Stimulated activated CD8-positive, alpha-beta memory T cell treated with anti-CD3 and anti-CD28 coated beads, Interleukin-12 subunit alpha, Interleukin-12 subunit beta, amount 100 ng/mL, for 1 hour (primary cell): Measurements from ENCODE around the gene KDR.

ENCODE experiments used
- DNase-seq: peaks from one replicate; pipeline ENCODE4 v3.0.0-alpha.2; 2020; ENCODE audit warnings: low read depth

KDR gene

DNA sequence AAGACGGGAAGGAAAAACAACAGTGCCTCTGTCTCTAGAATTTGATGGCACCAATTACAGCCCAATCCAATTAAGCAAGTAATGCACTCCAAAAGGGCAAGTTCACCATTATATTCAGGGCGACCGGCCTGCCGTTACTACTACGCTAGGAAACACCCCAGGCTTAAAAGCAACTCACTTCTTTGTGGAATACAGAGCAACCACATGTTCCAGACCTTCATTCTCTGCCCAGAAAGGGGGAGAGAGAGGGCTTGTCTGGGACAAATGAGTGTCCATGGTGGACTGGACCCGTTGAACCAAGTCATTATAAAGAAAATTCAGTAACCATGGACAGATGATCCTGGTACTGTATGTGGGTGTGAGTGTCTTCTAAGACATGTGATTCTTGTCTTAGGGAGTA, 1.6 kb downstream of the KDR start:
- DNase-seq: no peak

DNA sequence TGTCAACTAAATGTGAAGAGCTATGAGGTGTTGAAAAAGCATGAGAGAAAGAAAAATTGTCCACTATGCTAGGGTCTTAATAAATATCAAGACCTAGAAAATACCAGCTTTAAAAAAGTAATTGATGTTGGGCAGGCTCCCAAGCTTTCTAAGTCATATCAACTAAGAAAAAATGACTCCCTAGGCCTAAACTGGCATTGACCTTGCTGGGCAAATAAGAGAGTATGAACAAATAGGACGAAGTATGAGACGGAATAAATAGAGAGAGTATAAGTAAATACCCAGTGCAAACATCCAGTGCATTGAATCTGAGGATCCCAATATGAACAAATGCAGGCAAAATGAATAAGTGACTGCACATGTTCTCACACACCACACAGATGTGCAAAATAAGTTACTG, 3.2 kb downstream of the KDR start:
- no peak for DNase-seq

DNA sequence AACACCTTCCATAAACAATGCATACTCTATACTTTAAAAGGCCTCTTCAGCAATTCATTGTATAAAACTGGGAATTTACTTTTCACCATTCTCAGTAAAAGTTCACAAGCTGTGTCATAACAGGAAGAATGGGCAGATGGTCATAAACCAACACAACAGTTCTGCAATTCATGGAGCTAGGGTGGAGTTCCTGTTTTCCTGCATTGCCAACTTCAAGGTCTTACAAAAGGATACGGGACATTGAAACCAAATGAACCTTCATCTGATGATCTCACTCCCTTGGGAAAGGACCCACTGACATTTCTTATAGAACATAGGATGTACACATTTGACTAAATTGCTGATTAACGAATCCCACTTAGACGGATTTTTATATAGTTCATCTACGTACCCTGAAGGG, 4.1 kb downstream of the KDR start:
- no peak for DNase-seq

DNA sequence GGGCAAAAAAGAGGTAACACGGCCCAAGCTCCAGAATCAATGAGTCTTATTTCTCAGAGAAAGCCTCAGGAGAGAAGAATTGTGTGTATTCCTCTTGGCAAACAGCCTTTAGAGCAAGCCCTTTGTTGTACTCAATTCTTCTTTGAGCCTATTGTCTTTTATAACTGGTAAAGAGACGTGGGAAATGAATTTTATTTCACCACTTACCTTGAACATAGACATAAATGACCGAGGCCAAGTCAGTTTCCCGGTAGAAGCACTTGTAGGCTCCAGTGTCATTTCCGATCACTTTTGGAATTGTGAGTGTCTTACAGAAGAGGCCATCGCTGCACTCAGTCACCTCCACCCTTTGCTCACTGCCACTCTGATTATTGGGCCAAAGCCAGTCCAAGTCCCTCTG, 7.0 kb downstream of the KDR start:
- DNase-seq: no peak

DNA sequence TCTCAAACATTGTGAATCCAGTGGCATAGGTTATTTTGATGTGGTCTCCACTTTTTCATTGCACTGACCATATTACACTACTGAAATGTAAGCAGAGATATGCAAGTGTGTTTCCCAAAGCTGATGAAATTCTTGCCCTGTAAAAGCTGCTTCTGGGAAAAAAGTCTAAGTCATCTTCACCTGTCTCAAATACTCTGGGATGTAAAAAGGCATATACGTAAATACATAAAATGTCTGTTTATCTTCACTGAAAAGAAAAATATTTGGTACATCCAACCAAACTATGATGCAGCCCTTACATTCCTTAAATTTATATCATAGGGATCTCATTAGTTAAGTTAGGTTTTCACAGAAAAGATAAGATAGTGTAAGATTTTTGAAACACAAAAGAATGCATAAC, 7.9 kb downstream of the KDR start:
- DNase-seq: no peak

DNA sequence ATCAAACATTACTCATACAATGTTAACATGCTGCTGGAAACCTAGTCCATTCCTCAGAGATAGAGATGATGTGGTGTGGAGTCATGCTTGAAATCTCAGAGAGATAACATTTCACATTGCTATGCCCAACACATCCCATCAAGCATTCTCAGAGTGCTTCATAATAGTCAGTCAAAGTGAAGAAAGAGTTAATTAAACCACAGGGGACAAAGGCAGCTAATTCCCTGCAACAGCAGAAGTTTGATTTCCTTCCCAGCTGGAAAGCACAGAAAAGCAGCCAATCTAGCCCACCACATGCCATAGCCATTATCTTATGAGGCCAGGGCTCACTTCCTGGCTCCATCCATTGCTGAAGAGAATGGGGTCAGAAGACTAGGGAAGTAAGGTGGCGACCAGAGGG, 8.9 kb downstream of the KDR start:
- no peak for DNase-seq

DNA sequence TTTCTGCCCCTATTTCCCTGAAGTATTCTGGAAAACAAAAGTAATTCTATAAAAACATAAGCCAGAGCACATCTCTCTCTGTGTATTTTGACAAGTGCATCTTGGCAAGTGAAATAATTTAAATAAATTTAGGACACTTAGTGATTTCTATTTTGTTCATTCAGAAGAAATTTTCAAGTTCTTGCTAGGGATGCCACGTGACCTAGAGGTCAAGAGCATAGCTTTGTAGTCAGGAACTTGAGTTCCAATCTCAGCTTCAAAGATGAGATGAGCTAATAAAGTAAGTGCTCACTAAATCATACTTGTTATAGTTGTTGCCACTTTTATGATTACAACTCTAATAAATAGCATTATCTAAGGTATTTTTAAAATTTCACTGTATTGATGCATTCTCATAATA, 13.8 kb downstream of the KDR start:
- DNase-seq: no peak

DNA sequence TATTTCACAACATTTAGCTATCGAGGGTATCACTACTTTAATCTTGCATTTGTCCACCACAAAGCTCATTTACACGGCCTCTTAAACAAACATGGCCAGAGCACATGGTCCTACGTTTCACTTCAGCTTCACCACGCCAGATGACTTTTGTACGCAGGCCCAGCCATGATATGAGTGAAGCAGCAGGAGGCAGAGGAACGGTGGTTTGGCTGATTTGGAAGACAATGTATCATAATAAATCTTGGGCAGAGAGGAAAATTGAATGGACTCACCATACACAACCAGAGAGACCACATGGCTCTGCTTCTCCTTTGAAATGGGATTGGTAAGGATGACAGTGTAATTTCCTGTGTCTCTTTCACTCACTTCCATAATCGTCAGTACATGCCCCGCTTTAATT, 15.3 kb downstream of the KDR start:
- no peak for DNase-seq

DNA sequence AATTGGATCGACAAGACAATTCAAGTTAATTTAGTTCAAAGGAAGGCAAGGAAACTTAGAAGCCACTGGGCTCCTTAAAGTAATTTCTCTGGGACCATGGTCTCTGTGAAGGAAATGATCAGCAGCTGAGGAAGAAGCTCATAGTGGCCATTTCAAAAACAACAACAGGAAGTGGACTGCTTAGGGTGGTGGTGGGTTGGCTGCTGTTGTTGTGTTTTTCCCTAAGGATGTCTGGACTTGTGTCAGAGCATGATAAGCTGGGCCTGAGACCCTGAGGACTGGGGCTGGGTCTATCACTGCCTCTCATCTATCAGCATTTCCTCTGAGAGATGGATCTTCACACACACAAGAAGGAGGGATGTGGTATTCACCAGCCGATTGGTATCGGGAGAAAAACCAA, 18.3 kb downstream of the KDR start:
- no peak for DNase-seq

DNA sequence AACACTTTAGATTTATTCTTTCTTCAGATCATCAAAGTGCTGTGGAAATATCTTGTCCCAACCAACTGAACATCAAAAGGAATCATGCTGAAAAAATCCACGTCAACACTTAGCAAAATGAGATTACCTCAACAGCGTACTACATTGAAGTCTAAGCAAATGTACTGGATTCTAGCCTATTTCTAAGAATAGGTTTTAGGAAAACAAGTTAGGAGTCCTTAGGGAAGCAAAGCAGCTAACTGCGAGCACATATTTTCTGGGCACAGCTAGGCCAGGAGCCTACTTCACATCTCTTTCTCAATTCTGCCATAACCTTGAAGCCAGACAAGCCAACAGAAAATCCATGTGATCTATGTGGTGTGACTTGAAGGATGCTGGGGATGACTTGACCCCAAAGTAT, 22.2 kb downstream of the KDR start:
- DNase-seq: no peak

DNA sequence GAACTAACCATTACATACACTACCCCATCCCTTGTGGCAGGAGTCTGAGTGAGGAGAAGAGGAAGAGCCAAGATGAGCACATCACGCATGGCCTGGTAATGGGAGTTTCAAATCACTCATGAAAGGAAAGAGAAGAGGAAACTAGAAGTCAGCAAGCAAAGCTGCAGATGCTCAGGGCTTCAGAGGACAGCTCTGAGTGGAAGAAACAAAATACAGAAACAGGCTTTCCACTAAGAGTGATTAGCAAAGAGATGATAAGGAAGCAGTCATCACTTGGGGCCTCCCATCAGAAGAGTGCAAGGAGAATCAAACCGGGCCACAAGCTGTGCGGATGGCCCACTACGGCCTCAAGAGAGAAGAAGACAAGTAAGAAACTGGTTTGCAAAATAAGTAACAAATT, 25.6 kb downstream of the KDR start:
- no peak for DNase-seq

DNA sequence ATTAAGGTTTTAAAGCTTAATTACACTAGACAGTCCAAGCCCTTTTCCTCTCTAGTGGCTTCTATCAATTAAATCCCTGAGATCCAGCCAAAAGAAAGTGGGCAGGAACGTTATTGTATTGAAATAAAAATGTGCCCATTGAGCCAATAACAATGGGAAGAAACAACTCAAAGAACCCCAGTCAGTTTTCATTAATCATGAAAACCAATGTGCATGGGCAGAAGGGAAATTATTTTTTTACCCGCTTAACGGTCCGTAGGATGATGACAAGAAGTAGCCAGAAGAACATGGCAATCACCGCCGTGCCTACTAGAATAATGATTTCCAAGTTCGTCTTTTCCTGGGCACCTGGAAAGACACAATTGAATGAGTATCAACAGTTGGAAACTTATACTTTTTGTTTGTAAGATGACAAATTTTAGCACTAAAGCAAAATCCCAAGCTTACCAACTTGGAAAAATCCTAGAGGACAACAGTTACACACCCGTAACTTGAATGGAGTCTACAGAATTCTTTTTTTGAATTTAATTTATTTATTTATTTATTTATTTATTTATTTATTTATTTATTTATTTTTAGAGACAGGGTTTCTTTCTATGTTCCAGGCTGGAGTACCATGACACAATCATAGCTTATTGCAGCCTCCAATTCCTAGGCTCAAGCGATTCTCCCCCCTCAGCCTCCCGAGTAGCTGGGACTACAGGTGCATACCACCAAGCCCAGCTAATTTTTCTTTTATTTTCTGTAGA, 26.8 kb downstream of the KDR start:
- no peak for DNase-seq

DNA sequence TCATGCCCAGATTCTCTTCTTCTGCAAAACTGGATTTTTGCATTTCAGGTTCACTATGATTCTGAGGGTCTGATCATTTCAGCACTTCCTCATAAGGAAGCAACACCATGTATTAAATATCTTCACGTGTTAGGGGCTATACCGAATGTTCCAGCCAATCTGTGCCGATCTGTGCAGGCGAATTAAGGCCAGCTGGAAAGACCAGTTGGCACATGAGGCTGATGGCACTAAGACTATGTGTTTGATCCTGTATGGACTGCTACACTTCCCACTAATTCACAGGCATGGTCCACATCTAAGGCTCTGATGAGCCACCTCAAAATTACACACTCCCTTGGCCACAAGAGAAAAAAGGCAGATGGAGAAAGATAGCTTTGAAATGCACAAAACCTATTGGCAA, 28.8 kb downstream of the KDR start:
- no peak for DNase-seq

DNA sequence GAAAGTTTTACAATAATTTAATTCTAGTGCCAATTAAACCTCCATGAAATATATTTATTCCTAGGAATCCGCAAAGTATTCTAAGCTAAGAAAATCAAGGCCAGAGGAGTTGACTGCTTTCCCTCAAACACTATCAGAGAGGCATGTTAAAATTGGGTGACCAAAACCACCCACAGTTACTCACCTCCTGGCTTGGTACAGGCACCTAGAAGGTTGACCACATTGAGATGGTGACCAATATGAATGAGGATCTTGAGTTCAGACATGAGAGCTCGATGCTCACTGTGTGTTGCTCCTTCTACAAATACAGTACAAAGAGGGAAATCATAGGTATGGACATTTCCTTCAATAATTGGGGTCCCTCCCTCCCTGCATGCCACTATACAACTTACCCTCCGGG, 29.4 kb downstream of the KDR start:
- no peak for DNase-seq

DNA sequence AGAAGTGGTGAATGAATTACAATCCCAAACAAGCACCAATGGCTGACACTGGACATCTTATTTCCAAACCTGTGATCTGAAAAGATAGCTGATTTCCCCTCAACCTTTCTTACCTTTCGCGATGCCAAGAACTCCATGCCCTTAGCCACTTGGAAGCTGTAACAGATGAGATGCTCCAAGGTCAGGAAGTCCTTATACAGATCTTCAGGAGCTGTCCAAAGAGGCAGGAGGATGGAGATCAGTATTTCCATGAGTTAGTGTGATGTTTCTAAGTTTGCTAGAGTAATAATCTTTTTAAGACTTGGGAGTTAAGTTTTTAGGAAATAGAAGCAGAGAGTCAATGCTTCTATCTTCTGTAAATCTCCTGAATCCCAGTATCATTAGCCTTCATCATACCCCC, 32.9 kb downstream of the KDR start:
- DNase-seq: no peak

DNA sequence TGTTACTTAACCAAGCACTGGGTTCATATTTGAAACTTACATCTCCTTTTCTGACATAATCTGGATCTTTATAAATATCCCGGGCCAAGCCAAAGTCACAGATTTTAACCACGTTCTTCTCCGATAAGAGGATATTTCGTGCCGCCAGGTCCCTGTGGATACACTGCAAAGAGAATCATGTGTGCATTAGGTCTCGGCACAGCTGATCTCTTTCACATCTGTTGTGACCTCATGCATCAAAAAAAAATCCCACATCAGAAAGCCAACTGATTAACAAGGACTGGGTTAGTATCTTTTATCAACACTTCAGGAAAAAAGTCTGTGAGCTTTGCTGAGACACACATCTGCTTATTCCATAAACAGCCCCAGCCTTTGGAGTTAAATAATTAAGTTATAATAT, 35.5 kb downstream of the KDR start:
- DNase-seq: no peak

DNA sequence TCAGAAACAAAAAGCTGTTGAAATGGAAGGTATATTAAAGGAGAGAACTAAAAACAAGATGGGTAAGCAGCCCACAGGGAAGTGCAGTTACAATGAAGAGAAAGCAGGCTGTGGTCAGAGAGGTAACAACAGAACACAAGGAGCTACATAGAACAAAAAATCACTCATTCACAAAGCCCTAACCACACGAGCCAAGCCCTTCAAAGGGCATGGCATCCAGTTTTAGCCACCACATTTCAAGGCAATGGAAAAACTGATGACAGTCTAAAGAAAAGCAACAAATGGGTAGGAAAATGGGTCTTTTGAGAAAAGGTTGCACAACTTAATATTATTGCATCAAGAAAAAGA, 37.5 kb downstream of the KDR start:
- no peak for DNase-seq

DNA sequence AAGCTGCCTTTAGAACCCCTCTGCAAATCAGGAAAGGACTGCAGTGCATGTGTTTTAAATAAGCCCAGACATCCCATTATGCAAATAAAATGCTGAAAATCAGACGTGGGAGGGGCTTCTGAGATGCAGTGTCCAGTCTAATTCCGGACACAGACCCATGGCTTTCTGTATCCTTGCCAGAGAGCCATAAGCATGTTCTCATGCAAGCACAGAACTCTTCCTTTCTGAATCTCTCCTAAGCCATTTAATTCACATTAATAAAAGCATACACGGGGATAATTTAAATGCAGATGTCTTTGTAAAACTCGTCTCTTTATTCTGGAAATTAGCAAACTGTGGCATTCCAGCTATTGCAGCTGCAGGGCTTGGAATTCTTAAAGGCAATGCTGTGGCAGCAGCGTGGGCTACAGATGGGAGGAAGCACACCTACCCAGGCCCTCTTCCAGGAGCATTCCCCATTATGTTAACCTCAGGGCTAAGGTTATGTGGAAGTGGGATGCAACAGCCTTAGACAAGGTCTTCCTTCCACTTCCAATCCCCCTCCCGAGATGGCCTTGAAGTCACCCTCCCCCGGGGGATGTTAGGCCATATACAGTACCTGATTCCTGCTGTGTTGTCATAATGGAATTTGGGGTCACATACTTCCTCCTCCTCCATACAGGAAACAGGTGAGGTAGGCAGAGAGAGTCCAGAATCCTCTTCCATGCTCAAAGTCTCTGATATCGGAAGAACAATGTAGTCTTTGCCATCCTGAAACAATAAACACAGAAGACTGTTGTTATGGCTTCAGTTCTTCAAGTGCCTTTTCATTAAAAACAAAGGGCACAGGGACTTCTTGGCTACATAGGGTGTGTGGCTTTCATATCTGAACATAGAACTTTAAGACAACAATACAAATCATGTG, 38.1 kb downstream of the KDR start:
- DNase-seq: no peak

DNA sequence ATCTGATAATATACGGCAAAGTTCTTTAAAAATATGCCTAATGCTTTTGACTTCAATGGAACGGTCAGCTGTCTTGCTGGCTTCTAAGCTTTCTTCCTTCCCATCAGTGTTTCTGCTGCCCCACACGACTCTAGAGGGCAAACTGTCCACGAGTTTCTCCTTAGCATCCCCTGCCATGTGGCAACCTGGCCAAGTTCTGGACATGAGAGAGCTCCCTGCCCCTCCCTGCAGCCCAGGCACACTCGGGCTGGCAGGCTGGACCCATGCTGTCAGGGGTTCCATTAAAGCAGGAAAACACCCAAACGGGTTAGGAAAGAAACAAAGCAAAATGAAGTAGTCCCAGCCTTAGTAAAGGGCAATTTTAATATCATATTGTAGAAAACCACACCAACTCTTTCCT, 38.8 kb downstream of the KDR start:
- DNase-seq: no peak

DNA sequence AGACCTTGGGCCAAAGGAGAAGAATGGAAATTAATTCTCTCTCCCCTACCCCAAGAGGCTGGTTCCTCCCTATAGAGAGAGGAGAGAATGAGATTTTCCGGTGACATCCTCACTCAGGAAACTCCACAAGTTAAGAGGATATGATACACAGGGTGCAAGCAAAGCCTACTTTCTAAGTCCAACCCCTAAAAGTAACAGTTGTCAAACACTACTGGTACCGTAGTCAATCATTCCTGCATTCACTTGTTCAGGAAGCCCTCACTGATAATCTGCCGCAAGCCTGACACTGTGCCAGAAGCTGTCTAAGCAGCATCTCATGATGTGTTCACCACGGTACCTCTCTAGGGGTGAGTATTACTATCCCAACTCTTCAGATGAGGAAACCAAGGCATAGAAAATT, 41.7 kb downstream of the KDR start:
- no peak for DNase-seq

DNA sequence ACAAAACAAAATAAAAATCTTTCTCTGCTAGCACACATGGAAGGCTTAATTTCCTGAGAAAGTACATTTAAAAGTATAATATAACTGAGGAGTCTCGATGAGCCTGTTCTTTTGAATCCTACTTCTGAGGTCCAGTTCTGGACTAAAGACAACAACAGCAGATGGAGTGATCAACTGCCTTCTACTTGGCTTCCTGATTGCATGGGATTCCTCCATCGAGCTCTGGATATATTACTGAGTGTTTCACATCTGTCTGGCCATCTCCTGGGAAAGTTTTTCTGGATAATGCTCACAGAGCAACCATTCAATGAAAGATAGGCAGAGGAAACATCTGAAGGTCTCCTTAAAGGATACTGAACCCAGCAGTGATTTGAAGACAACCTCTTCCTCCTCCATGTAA, 42.6 kb downstream of the KDR start:
- no peak for DNase-seq

DNA sequence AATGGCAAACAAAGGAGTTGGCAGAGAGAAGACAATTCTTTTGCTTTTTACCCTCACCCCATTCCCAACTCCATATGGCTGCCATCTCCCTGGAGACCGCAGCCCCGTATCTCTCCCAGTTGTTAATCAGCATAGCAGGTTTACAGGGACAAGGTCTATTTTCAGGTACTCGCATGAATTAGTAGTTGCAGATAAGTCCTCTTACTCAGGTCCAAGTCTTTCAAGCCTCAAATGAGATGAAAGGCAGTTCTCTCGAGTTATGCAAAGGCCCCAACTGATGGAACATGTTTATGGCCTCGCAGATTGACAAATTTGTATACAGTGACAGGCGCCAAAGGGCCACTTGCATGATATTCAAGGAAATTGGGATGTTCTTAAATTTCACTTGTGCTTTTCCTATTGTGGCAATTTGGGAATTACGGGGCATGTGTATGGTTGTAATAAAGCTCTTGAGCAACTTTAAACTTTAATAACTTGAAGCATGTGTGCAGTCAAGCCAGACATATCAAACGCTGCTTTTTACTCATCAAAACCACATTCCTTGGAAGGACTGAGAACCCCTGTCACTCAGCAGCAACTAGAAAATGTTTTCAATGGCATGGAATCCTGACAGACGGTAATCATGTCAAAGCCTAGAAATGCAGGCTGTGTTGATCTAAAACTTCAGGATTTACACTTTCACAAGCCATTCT, 45.1 kb downstream of the KDR start:
- no peak for DNase-seq

DNA sequence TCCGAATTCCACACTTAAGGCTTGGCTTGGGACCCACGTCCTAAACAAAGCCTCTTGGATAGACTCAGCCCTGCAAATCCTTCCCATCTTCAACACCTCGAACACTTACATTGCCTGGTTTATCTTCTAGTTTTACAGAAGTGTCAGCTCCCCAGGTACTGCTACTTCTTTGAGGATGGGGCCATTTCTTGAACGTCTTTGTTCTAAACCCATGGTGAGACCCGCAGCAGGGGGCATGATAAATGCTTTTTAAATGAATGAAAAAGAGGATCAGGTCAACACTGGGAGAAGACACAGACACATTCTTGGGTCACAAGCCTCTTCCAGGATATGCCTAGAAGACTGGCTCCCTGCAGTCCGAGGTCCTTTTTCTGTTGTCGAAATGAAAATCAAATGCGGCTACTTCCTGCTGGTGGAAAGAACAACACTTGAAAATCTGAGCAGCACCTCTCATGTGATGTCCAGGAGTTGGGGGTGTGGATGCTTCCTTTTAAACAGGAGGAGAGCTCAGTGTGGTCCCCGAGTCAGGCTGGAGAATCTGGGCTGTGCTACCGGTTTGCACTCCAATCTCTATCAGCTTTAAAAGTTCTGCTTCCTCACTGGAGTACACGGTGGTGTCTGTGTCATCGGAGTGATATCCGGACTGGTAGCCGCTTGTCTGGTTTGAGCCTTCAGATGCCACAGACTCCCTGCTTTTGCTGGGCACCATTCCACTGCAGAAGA, 45.8 kb downstream of the KDR start:
- no peak for DNase-seq
